Activated naive CD8-positive, alpha-beta T cell (primary cell): ENCODE data around the gene LCP1.

Source experiments
- H3K27ac Mint-ChIP-seq: one replicate; pipeline ENCODE4 v1.8.0; 2021; ENCODE audit warnings: mixed read lengths
- H3K27me3 Mint-ChIP-seq: one replicate; pipeline ENCODE4 v1.8.0; 2021; ENCODE audit warnings: mixed read lengths
- H3K36me3 Mint-ChIP-seq: one replicate; pipeline ENCODE4 v1.8.0; 2021; ENCODE audit warnings: mixed read lengths
- H3K4me1 Mint-ChIP-seq: one replicate; pipeline ENCODE4 v1.8.0; 2021; ENCODE audit warnings: low read depth, mixed read lengths
- H3K4me3 Mint-ChIP-seq: one replicate; pipeline ENCODE4 v1.8.0; 2021; ENCODE audit warnings: mild to moderate bottlenecking, mixed read lengths
- H3K9me3 Mint-ChIP-seq: one replicate; pipeline ENCODE4 v1.8.0; 2021; ENCODE audit warnings: low read depth, mixed read lengths

LCP1 gene

DNA sequence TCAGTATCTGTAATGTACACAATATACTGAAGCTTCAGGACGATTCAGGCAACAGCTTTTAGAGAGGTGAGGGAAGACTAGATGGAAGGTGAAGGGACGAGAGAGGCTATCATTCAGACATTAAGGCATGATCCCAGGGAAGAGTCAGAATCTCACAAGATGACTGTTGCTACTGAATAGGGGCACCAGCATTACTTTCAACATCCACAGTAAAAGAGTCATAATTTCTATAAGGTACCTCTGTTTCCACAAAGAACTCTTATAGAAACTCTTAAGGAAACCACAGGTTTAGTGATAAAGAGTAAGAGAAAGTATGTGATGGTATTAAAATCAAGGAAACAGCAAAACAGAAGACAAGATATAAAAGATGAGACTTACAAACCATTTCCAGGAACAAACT, 23.0 kb downstream of the LCP1 start:
- Mint-ChIP-seq H3K27ac (peak overlapping the region; percentile 94), H3K9me3 (no peaks in the 10 kb centered on the region), H3K36me3 (peaks cover 22% of the 10 kb centered on the region), H3K4me1 (peaks cover 47% of the 10 kb centered on the region), H3K27me3 (no peaks in the 10 kb centered on the region), H3K4me3 (peak overlapping the region; percentile 77)

DNA sequence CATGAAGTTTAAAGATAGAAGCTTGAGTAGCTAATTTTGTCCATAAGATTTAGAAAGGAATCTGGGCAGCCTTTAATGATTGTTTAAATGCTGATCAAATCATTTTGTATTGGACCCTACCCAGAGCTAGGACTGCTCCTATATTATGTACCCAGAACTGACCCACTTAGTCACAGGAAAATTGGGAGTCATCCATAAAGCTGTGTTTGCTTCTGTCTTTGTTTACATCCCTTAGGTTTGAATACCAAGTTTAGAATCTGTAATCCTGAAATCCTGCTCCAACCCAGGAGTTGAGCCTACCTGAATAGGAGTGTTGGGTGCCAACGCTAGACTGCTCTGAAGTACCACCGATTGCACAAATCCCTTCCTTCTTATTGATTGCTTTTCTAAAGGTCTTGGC, 23.8 kb downstream of the LCP1 start:
- Mint-ChIP-seq H3K27me3 (no peaks in the 10 kb centered on the region), H3K4me1 (peaks cover 44% of the 10 kb centered on the region), H3K4me3 (no peak overlapping the region), H3K36me3 (peaks cover 22% of the 10 kb centered on the region), H3K27ac (peak overlapping the region; percentile 94), H3K9me3 (no peaks in the 10 kb centered on the region)

DNA sequence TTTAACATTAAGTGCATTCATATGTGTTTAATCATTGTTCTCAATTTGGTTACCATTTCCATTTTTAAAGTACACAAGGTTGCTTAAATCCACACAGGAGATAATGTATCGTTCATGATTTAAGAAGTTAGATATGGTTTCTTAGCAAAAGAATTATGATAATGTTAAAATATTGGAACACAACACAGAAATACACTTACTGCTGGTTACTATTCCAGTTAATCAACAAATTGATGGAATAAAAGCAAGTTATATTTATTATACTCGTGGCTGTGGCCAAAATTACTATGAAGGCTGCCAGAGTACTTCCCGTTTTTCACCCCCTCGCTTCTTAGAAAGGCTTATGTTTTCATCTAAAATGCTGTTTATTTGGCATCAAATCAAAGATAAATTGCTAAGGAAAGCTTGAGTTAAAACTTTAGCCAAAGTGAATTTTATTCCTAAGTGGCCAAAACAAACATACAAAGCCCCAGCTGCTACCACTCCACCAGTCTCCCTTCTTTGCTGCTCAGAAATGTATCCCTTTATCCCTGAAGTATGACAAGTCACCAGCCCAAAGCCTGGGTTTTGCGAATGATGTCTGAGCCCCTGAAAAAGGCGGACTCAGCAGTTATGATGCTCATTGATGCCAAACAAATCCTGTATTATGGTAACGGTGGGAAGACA, 27.7 kb downstream of the LCP1 start:
- Mint-ChIP-seq H3K4me1 (peaks cover 51% of the 10 kb centered on the region), H3K27ac (peak overlapping the region; percentile 76), H3K4me3 (no peak overlapping the region), H3K36me3 (peaks cover 36% of the 10 kb centered on the region), H3K9me3 (no peaks in the 10 kb centered on the region), H3K27me3 (no peaks in the 10 kb centered on the region)

GRCh38 chr13:46152627-46153328, 29.2 kb downstream of the LCP1 start:
- peaks cover 45% of the 10 kb centered on the region for H3K4me1 Mint-ChIP-seq
- H3K4me3 Mint-ChIP-seq = peak overlapping the region; percentile 4
- H3K36me3 Mint-ChIP-seq = peaks cover 30% of the 10 kb centered on the region

DNA sequence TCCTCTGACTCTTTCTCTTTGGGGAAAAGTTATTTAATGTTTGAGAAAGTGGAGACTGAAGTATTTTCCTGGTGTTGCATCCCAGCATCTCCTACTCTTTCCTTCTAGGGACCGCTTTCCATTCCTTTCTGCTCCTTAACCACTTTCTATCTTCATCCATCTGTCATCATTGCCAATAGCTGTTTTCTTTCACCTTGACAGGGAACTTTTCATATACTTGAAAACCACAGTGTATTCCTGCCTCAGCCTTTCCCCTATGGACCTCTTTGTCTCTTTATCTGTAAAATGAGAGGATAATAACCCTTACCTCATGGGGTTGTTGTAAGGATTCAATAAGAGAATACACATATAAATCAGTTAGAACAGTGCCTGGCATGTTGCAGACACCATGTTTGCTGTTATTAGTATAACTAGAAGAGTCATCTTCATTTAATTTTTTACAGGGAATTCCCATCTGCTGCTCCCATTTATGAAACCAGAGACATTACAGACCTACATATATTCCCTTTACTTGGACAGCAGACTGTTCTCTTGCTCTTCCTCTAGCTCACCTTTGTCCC, 31.8 kb downstream of the LCP1 start:
- Mint-ChIP-seq H3K27me3 (no peaks in the 10 kb centered on the region), H3K9me3 (no peaks in the 10 kb centered on the region), H3K36me3 (peaks cover 25% of the 10 kb centered on the region), H3K4me1 (peaks cover 42% of the 10 kb centered on the region), H3K4me3 (peak overlapping the region; percentile 65), H3K27ac (peak overlapping the region; percentile 97)

More at GRCh38 chr13:46152627-46153328, 29.2 kb downstream of the LCP1 start:
- Mint-ChIP-seq H3K27me3 (no peaks in the 10 kb centered on the region), H3K27ac (peak overlapping the region; percentile 85), H3K9me3 (no peaks in the 10 kb centered on the region)

DNA sequence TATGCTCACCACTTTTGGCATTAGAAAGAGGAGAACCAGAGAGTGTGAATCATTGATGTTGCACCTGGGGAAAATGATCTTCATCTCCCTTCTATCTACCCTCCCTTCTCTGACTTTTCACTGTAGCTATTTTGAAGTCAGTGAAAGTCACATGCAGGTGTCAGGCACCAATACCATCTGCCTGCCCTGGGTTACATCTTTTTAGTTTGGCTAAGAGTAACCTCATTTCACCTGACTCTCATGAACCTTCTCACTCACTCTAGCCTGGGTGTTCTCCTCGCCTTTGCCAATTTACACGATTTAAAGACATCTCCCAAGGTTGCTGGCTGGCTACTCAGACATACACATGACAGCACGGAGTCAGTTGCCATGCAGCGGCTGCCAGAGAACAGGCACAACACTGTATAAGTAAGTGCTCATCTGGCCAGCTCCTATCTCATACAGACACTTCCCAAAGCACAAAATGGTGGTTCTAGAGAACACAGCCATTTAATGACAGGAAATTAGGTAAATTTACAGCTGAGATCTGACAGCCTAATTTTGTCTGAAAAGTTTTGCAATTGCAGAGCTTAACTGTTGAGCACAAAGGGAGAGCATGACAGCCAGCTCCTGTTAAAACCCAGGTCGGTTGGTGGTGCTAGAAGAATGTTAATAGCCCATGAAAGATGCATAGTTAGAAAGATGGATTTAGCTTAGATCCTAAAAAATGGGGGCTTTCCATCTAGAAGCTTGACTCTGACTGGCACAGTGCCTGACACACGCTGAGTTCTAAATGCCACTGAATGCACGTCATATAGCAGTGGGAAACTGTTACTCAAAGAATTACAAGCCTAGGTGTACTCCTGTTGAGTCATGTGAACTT, 32.5 kb downstream of the LCP1 start:
- Mint-ChIP-seq H3K27me3 (no peaks in the 10 kb centered on the region), H3K27ac (peak overlapping the region; percentile 97), H3K4me1 (peaks cover 42% of the 10 kb centered on the region), H3K36me3 (peaks cover 28% of the 10 kb centered on the region), H3K9me3 (no peaks in the 10 kb centered on the region), H3K4me3 (peak overlapping the region; percentile 33)

DNA sequence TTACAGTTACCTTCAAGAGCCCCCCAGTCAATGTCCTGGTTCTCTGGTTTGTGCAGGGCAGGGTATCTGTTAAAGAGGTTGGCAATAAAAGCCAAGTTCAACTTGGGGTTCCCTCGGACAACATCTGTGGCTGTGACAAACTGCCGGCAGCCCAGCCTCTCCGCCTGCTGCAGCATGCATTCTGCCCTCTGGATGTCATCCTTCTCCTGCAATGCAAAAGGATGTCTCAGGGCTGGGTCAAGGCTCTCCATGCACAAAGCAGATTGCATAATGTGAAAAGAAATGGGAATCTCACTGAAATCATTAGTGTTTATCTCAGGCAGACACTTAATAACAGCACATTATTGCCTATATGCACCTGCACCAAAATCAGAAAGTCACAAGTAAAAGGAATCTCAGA, 35.1 kb downstream of the LCP1 start:
- no peak overlapping the region for H3K4me3 Mint-ChIP-seq
- no peaks in the 10 kb centered on the region for H3K27me3 Mint-ChIP-seq
- peak overlapping the region; percentile 29 for H3K27ac Mint-ChIP-seq
- peaks cover 13% of the 10 kb centered on the region for H3K36me3 Mint-ChIP-seq
- H3K4me1 Mint-ChIP-seq = peaks cover 28% of the 10 kb centered on the region
- H3K9me3 Mint-ChIP-seq = no peaks in the 10 kb centered on the region

DNA sequence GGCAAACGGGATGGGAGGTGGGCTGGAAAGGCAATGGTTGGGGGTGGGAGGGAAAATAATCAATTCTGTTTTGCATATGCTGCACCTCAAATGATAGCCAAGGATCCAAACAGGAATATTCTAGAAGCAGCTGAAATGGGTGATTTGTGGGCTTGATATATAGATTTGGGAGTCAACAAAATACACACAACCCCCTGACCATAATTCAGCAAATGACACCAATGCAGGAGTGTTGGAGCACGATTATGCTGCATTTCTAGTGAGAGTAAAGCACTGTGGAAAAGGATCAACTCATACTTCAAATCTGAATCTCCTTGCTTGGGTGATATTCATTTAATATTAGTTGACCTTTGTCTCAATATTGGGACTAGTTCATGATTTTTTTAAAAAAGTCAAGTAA, 36.0 kb downstream of the LCP1 start:
- Mint-ChIP-seq H3K9me3 (no peaks in the 10 kb centered on the region), H3K4me3 (no peak overlapping the region), H3K27ac (no peak overlapping the region), H3K27me3 (no peaks in the 10 kb centered on the region), H3K36me3 (peaks cover 13% of the 10 kb centered on the region), H3K4me1 (peaks cover 28% of the 10 kb centered on the region)

DNA sequence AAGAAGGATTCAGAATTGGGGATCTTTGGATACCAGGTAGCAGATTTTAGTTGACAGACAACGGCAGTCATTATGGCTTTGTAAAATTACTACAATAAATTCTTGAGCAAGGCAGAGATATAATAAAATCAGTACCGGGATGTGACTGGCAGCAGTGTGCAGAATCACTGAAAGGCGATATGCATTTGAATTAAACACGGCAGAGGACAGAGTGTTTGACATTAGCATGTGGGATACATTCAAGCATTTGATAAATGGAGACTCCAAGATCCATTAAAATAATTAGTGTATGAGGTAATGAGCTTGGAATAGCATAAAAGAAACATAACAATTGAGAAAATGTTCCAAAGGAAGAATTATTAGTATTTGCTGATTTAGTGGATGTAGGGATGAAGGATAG, 36.8 kb downstream of the LCP1 start:
- Mint-ChIP-seq H3K27me3 (no peaks in the 10 kb centered on the region), H3K4me1 (peaks cover 28% of the 10 kb centered on the region), H3K36me3 (peaks cover 14% of the 10 kb centered on the region), H3K9me3 (no peaks in the 10 kb centered on the region), H3K4me3 (no peak overlapping the region), H3K27ac (peak overlapping the region; percentile 41)

GRCh38 chr13:46143184-46143701, 38.7 kb downstream of the LCP1 start:
- peaks cover 10% of the 10 kb centered on the region for H3K36me3 Mint-ChIP-seq
- H3K27ac Mint-ChIP-seq = peak overlapping the region; percentile 41

GRCh38 chr13:46142776-46143175, 39.2 kb downstream of the LCP1 start:
- H3K27ac Mint-ChIP-seq = peak overlapping the region; percentile 41
- no peaks in the 10 kb centered on the region for H3K27me3 Mint-ChIP-seq
- peaks cover 10% of the 10 kb centered on the region for H3K36me3 Mint-ChIP-seq
- H3K4me3 Mint-ChIP-seq = no peak overlapping the region
- no peaks in the 10 kb centered on the region for H3K9me3 Mint-ChIP-seq
- peaks cover 25% of the 10 kb centered on the region for H3K4me1 Mint-ChIP-seq

More at GRCh38 chr13:46143184-46143701, 38.7 kb downstream of the LCP1 start:
- Mint-ChIP-seq H3K4me1 (peaks cover 23% of the 10 kb centered on the region), H3K27me3 (no peaks in the 10 kb centered on the region), H3K4me3 (no peak overlapping the region), H3K9me3 (no peaks in the 10 kb centered on the region)

GRCh38 chr13:46140044-46140443, 41.9 kb downstream of the LCP1 start:
- no peaks in the 10 kb centered on the region for H3K27me3 Mint-ChIP-seq
- peak overlapping the region; percentile 89 for H3K27ac Mint-ChIP-seq
- peaks cover 25% of the 10 kb centered on the region for H3K4me1 Mint-ChIP-seq
- no peaks in the 10 kb centered on the region for H3K9me3 Mint-ChIP-seq
- peaks cover 10% of the 10 kb centered on the region for H3K36me3 Mint-ChIP-seq
- H3K4me3 Mint-ChIP-seq = peak overlapping the region; percentile 10

DNA sequence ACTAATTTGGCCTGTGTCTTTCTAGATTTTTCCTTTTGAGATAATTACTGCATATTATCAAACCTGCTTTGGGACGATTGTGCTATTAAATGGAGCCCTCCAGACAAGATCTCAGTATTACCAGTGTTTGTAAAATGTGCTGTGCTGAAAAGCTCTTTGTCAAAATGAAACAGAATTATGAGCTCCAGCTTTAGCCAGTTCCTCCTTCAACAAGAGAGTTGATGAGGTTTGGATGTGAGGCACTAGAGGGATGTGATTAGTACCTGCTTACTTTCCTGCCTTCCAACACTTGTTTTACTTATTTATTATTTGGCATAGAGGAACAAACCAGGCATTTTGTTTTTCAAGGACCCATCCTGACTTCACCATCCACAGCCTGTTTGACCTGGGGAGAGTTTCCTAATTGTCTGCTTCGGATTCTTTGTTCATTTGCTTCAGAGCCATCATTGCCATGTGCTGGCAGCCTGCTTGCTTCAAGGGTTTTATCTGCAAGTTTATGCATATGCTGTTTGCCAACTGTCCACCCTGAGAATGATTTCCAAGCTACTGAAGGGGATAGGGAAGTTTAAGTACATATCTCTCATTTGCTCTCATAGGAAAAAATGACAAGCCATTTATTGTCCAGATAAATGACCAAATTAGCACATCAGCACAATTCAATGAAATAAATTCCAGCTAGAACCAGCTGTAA, 44.2 kb downstream of the LCP1 start:
- Mint-ChIP-seq H3K4me3 (no peak overlapping the region), H3K36me3 (peaks cover 7% of the 10 kb centered on the region), H3K9me3 (no peaks in the 10 kb centered on the region), H3K4me1 (peaks cover 25% of the 10 kb centered on the region), H3K27me3 (no peaks in the 10 kb centered on the region), H3K27ac (peak overlapping the region; percentile 78)

GRCh38 chr13:46136688-46137087, 45.3 kb downstream of the LCP1 start:
- H3K27me3 Mint-ChIP-seq = no peaks in the 10 kb centered on the region
- H3K9me3 Mint-ChIP-seq = no peaks in the 10 kb centered on the region
- H3K36me3 Mint-ChIP-seq = peaks cover 7% of the 10 kb centered on the region
- peak overlapping the region; percentile 64 for H3K27ac Mint-ChIP-seq
- H3K4me1 Mint-ChIP-seq = peaks cover 26% of the 10 kb centered on the region
- no peak overlapping the region for H3K4me3 Mint-ChIP-seq
